G401.6 (cell line): ENCODE data around the gene BMF.

ENCODE experiments used
- FAIRE-seq: peaks from 2 replicates; lab custom pipeline; 2012; peaks lifted over from hg19 to GRCh38; lab: Jason Lieb, UNC

Gene BMF

DNA sequence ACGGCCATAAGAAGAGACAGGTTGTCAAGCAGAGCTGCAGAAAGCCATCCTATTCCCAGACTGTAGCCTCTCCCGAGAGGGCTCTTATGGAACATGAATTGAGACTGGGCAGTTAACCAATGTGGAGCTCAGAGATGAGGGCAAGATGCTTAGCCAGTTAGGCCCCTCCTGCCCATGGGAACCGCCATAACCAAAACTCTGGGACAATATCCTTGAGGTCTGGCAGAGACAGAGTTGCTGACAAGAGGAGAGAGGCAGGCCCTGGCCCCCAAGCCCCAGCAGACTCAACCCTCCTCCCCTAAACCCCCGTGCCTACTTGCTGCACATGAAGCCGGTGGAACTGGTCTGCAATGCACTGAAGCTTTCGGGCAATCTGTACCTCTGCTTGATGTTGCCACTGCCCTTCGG lies 4.8 kb downstream of the BMF start:
- FAIRE-seq, result no peak

DNA sequence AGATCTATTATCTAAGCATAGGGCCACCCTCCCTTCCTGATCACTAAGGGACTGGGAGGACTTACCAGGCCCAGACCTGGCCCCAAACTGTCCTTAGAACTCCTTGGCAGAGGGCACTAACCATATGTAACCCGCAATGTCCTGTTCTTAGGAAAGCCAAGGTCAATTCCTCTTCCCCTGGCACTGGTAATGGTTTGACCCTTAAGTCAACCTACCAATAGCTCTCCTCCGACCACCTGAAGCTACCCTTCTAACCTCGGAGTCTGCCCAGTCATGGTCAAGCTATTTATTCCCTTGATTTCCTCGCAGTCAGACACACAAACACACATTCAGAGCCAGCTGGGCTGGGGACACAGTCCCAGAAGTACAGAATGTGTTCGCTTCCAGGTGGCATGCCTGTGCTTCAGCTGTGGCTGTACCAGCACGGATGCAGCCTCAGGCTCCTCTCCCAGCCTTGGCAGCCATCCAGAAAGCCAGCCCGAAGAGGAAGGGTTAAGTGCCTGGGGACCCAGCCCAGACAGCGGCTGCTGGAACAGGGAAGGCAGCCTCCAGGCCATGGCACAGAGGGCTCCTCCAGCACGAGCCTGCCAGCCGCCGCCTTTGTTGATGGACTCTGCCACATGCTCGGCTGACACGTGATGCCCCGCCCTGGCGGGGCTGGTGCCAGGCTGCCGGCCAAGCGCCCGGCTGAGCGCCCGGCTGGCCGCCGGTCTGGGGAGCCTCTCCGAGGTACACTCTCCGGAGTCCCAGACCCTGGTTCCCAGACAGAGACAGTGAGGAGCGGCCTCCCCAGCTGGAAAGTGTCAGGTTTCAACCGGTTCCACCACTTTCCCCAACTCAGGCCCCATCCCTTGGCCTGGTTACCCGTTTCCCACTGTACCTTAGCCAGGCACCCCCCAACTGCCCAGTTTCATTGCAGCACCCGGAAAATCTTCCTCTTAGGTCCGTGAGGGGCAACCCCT lies 5.5 kb downstream of the BMF start:
- no peak for FAIRE-seq

DNA sequence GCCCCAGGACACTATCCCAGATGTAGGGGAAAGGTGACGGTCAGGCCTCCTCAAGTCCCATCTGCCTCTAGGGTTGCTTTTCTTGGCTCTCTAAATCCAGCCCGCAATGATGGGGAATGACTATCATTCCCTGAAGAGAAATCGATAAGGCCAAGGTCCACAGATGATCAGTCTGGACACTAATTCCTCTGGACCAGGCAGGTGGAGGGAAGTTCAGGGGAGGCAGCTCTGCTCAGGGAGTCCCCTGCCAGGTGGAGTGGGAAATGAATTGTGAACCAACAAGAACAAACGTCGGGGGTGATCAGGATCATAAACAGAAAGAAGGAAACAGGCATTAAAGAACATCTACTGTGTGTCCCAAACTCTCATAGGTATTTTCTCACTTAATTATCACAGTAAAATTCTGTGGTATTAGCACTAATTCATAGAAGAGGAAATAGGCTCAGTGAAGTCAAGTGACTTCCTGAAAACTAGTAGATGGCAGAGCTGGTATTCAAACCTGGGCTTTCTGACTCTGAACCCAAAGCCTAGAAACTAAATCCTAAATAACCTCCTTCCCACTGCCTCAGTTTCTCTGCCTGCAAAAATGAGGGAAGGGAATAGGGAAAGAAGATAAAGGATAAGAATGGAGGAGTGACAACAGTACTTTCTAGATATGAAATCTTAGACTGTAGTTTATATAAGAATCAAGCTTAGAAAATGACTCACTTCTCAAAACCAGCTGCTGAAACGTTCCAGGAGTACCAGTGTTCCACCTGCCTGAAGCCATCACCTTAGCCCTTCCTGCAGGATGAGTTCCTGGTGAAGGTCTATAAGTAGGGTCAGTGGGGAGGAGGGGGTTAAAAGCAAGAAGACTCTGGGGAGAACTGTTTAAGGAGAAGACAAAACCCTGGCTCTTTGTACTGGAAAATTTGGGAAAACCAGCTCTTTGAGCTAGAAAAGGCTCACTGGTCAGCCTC lies 7.5 kb downstream of the BMF start:
- no peak for FAIRE-seq

DNA sequence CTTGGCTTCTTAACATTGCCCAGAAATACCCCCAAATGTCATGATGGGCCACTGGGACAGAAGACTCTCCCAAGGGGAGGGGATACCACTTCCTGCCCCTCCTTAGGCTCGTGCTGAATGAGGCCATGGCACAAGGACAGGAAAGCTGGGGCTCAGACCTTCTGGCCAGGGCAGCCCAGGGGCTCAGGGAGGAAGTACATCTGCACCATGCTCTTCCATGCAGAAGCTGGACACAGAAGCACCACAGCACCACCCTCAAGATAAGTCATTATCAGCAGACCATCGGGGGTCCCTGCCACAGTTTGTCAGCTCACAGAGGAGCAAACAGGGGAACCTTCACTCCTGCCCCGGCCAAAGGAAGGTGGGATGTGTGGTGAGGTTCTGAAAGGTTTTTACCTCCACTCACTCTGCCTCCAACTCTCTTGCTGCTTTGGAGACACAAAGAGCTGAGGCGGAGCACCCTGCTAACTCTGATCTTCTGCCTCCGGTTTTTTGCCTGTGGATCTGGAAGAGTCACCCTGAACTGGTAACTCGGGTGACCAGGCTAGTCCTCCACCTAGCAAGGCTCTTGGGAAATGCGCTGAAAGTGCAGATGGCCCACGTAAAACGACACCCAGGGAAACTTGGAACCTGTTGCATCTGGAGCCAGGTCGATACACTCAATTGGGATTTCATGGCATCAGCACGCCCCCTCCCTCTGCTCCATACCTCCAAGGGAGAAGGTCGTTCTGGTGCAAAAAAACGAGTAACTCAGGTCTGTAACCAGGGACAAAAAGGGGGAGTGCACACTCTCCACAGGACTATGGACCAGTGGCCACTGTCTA lies 8.3 kb downstream of the BMF start:
- FAIRE-seq, result no peak

DNA sequence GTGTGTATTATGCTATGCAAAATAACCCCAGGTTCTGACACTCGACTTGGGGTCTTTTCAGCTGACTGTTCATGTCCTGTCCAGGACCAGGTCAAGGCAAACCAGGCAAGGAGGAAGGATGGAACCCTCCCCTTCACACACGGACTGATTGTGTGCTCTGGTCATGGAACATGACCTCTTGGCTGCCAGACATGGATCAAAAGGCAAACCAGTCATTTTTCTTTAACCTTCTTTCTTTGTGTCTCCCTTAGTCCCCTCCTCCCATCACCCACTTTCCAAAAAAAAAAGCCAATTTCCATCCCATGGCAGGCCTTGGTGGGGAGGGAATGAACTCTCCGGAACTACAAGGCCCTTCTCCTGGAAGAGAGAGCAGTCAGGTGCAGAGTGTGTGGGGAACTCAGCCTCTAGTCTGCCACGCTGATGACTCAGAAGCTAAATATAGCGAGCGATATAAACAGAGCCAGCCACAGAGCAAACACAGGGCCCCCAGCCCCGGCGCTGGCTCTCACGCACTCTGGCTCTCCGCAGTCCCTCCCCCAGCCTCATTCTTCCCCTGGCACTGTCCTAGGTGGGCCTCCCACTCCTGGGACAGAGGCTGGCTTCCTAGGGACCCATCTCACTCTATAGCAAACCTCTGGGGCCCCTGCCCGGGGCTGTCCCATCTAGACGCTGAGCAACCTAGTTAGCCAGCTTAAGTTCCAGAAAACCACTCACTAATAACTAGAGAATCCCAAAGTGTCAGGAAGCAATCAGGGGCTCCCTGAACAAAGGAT lies 10.0 kb downstream of the BMF start:
- no peak for FAIRE-seq

DNA sequence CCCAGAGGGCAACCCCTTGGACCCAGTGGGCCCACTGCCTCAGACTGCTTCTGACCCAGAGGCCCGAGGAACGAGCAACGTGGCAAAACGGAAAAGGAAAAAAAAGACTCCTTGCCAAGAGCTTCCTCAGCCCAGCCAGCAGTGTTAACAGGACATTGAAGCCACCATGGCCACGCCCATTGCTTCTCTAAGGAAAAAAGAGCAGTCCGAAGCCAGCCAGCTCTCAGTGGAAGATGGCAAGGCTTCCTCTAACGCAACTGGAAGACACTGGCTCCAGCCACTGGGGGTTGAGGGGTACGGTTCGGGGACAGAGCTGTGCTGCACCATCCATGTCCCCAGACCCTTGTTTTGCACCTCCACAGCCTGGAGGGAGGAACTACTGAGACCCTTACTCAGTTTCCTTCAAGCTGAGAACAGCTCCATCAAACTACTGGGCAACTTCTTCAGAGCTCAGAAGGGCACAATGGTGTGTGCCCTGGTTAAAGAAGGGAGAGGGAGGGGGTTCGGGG lies 10.7 kb downstream of the BMF start:
- FAIRE-seq, result no peak

DNA sequence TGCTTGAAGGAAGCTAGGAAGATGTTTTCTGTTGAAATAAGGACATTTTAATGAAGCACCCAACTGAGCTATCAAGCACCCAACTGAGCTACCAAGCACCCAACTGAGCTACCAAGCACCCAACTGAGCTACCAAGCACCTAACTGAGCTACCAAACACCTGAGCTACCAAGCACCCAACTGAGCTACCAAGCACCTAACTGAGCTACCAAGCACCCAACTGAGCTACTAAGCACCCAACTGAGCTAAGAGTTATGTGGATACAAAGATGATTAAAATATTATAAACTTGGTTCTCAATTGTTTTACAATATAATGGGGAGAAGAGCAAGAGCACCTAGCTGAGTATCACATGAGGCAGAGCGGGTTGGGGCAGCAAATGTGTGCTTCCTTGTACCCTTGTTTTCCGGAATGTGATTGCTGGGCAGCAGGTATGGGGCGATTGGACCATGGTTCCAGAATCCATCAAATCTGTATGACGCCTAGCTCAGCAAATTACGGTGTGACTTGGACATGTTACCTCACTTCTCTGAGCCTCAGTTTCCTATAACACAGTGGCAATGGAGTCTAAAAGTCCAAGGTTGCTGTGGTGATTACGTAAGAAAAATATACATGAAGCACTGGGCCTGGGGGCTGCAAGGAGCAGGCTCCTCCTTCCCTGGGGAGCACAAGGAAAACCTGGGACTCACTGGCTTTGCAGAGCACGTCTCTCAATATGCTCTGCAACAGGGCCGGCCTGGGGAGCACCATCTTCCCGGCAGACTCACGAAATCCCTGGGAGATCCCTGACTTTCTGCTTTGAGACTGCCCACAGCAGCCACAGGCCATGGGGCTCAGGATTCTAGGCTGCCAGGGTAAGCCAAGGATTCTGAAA lies 11.3 kb downstream of the BMF start:
- no peak for FAIRE-seq

DNA sequence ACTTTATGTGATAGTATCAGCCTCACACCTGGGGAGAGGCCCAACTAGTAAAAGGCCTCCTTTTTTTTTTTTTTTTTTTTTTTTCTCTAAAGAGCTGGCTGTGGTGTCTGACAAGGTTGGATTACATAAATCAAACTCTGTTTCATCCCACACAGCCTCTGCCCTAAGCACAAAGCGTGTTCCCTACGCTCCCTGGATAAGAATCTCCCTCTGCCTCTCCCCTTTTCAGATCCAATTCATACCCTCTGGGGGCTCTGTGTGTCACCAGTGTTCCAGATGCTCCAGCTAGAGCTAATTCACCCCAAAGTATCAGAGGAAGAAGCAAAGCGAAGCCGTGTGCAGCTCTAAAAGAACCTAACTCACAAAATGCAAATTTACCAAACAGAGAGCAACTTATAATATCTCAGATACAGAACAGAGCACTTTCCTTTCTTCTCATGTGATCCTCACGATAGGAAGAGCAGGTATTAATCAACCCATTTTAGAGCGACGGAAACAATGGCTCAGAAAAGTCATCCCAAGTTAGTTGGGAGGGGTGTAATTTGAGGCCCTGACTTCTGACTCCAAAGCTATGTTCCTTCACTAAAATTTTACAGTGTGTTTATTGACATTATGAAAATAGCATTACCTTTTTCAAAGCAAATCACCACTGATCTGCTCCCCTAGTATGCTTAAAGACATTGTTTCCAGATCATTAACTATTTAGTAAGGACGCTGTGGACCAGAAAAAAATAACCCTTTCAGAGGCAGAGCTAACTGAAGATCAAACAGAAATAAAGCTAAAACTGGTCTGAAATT lies 12.4 kb downstream of the BMF start:
- no peak for FAIRE-seq

DNA sequence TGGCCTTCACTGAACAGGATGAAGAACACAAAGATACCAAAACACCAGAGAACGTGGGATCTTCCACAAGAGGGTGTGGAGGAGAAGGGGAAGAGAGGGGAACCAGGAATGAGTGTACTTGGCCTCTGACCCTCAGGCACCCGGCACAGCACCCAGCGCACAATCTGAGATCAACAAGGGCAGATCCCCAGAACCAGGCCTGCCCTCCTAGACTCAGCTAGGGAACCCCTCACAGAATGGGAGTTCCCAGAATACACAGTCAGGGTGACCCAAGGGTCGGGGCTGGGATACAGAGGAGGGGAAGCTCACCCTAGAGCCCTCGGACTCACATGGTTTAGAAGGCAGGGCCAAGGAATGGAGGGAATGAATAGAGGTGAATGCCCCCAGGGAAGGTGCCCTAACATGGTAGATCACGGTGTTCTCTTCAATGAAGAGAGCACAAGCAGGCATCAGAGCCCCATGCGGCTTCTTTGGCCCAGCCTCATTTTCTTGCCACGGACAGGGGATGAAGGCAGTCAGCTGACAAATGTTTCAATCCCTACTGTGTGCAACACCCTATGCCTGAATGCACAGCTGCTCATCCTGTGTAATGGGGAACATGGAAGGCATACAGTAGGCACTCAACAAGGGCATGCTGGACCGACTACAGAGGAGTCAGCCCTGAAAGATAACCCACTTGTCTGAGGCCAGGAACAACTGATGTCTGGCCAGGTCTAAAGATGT lies 13.1 kb downstream of the BMF start:
- no peak for FAIRE-seq

DNA sequence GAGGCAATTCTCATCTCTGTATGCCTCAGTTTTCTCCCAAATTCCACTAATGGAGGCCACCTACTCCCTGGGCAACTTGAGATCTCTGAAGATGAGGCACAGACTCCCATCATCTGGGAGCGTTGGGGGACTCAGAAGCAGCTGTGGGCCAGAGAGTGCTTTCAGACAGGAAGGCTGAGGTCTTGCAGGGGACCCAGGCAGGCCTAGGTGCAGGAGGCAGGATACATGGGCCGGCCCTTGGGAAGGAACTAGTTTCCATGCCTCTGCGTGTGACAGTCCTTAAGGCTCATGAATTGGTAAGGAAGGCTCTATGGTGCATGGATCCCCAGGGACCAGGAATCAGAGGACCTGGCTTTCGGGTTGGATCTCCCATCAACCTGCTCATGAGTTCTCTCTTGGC lies 14.5 kb downstream of the BMF start:
- FAIRE-seq, result no peak

DNA sequence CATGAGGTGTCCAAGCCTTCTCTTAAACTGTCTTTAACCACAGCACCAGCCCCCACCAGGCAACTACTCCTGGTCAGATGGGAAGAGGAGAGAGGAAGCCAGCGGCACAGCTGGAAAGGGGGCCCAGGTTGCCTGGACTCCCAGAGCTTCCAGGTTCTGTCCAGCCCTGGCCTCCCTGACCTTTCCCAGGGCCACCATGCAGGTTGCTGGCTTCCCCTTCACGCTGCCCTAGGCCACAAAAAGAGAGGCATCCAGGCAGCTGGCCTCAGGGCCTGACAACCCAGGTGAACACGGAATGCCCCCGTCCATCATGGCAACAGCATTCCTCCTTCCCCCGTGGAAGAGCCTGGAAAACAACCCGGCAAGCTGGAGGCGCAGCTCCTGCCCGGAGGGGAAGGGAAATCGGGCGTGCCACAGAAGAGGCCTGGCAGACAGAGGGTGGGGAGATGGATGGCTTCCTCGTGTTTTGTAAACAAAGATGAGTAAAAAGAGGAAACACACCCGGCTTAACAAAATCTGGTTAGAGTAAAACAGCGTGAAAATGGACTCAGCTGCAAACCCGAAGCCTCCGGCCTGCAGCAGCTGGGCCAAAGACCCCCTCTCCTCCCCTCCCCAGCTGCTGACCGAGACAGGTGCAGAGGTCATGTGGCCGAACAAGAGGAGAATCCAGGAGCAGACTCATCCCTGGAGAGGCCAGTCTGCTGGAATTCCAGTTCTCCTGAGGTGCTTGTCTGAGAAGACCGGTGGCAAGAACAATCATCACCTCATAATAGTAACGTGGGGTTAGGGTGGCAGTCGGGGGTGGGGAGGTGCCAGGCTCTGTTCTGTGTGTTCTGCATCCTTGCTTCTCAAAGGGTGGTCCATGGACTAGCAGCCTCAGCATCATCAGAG lies 15.5 kb downstream of the BMF start:
- no peak for FAIRE-seq

DNA sequence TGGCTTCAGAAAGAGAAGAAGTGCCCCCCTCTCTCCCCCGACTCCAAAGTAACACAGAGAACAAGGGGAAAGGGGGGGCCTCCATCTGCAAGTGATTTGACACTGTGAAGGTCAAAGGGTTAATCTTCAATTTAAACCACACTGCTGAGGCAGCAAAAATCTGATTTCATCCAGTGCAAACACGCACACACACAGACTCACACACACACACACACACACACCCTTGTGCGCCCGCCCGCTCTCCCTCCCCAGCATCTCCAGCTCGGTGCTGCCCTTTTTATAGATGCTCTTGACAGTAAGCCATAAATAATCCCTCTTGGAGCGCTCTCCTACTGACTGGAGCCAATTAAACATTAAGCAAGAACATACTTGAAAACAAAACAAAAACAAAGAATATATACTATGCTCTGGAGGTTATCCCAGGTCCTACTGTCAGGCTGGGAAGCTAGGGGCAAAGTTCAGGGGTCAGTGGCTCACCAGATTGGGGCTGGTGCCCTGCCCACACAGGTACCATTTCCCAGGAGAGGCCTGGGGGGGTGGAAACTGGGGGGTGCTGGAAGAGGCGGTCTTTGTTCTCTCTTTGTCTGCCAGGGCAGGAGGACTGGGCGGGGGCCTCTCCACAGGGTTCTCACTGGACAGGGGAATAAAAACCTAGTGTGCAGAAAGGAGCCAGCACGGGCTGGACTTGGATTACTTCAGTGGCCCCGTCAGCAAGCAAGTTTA lies 16.3 kb downstream of the BMF start:
- no peak for FAIRE-seq

DNA sequence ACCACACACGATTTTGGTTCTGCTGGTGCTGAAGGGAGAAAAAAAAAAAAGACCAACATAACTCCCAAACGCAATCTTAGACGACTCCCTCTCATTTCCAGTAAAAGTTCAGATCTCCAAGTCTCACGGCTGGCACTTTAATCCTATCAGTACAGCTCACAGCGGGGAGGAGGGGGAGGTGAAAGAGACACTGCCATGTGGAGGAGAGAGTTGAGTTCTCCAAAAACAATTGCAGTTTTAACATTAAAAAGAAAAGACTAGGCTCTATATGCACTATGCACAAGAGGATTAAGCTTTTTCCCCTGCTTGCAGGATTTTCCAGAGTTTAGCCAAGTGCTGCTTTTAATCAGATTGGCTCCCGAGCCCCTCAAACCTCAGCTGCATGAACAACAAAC lies 16.8 kb downstream of the BMF start:
- FAIRE-seq, result no peak

DNA sequence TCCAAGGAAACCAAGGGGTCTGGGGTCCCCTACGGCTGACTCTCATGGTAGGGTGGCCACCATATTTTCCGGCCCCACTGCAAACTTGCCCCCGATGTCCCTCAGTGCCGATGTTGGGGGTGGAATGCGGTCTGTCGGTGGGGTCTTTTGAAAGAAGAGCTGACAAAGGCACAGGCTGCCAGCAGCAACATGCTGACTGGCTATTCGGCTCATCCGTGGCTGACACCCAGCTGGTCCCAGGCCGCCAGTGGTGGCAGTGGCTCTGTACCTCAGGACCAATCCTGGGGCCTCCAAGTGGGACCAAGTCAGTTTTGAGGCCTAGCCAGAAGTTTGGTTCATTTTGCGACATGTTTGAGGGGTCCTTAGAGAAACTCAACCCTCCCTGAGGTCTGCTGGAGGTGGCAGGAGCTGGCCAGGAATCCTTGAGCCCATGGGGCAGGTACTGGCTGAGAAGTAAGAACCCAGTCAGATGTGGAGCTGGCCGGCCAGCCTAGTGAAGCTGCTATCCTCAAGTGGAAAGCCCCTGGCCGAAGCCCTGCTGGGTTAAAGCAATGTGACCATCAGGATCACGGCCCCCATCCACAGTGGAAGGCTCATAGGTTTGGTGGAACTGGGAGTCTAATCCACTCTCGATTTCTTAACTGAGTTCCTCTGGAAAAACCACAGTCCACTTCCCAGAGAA lies 17.8 kb downstream of the BMF start:
- no peak for FAIRE-seq

DNA sequence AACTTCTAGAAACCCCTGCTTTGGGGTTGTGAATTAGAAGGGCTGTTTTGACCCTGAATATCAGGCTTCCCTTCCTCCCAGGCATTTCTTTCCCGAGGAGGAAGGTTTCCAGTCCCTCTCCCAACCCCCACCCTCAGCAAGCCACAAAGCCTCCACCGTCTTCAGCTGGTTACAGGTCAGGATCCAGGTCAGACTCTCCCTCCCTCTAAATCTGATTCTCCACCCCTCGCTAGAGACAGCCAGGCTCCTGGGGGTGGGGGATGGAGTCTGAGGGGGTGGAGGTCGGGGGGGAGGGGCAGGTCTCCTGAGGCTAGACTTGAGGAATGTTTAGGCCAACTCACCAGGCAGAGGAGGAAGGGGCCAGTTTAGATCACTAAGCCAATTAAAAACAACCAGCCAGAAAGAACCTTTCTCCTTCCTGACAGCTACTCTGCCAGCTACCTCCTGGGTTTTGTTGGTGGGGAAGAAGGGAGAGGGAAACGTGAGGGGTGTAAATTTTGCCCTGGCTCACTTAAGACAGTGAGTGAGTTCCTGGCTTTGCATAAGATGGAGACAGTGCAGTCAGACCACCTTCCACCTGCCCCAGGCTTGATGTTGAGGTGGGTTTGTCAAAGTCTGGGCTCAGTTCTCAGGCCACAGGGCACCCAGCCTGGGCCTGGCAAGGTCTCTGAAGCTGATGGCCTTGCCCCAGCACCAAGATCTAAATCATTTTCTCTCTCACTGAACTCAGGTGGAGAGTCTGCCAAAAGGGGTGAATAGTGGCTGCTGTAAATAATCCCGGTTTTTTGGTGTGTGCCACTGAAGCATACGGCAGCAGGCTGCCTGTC lies 19.5 kb downstream of the BMF start:
- FAIRE-seq, result no peak
